SK-N-MC (cell line): ENCODE results near the gene MVK.

Source experiments
- DNase-seq: peaks from one replicate; pipeline ENCODE4 v3.0.0-alpha.2; 2011; ENCODE audit warnings: low read depth, low spot score
- H3K27ac ChIP-seq: fragments of 200-600 bp; sonication (generic); 2 replicates; pipeline ENCODE4 v1.5.1; 2016; ENCODE audit warnings: mixed run types
- H3K36me3 ChIP-seq: fragments of 200-600 bp; sonication (generic); 2 replicates; pipeline ENCODE4 v1.6.1; 2017; ENCODE audit warnings: antibody characterized with exemption, low read length, mixed read lengths; ENCODE audit not compliant: insufficient read depth
- H3K4me3 ChIP-seq: fragments of 200-600 bp; sonication (generic); 2 replicates; pipeline ENCODE4 v1.5.1; 2016
- H3K9ac ChIP-seq: fragments of 200-600 bp; sonication (generic); 2 replicates; pipeline ENCODE4 v1.8.0; 2017; ENCODE audit warnings: mixed run types, mixed read lengths; ENCODE audit not compliant: insufficient read length
- H3K9me3 ChIP-seq: fragments of 200-600 bp; sonication (generic); 2 replicates; pipeline ENCODE4 v1.6.1; 2017; ENCODE audit warnings: low read depth, mild to moderate bottlenecking, antibody characterized with exemption, low read length, moderate library complexity, mixed read lengths
- EZH2 ChIP-seq: fragments of 200-600 bp; sonication (generic); IDR thresholded peaks from one replicate; pipeline ENCODE4 v1.6.1; 2017; ENCODE audit warnings: antibody characterized with exemption
- FOXP2 ChIP-seq: optimal IDR thresholded peaks from 2 replicates; pipeline ENCODE3; 2011; ENCODE audit warnings: mild to moderate bottlenecking, moderate library complexity; ENCODE audit not compliant: insufficient read depth; ENCODE audit errors: extremely low read length, control extremely low read depth
- POLR2AphosphoS5 ChIP-seq: IDR thresholded peaks from 2 replicates; pipeline ENCODE4 v1.6.1; 2012; ENCODE audit warnings: mild to moderate bottlenecking, low read depth, low read length, borderline replicate concordance

The MVK gene

DNA sequence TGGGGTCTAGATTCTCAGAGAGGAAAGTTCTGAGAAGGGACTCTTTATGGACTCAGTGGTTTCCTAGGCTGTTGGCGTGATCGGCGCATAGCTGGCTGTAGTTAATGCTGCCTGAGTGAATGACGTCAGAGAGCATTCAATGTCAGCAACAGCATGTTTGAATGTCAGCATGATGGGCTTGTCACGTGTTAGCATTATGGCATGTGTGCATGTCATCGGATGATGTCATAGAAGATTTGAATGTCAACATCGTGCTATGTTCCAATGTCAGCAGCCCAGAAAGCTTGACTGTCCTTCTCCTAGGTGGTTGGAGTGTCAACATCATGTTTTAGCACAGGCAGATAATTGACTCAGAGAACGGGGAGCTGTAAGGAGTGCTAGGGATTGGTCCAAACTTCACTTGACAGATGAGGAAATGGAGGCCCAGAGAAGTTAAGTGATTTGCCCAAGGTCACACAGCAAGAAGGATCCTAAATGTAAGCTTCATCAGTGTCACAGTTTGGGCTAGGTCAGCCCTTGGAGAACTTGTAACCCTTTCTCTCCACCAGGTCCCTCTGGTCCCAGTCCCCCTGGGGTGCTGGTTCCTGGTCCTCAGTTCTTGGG, 45.5 kb downstream of the MVK start:
- Histone ChIP-seq H3K27ac (no peak overlapping the region), H3K36me3 (no peaks in the 10 kb centered on the region), H3K4me3 (no peak overlapping the region), H3K9ac (no peak overlapping the region), H3K9me3 (no peaks in the 10 kb centered on the region)
- DNase-seq, result no peak
- TF ChIP-seq FOXP2 (no peak), EZH2 (no peak), POLR2AphosphoS5 (no peak)

- Histone ChIP-seq H3K36me3 (no peaks in the 10 kb centered on the region), H3K9ac (no peak overlapping the region), H3K4me3 (peak overlapping the region; percentile 63), H3K27ac (peak overlapping the region; percentile 30; the same call in 1 of the 2 replicates), H3K9me3 (no peaks in the 10 kb centered on the region)
- no peak for TF ChIP-seq FOXP2
- no peak for TF ChIP-seq POLR2AphosphoS5
- no peak for TF ChIP-seq EZH2
- DNase-seq, result peak; percentile 16
These were observed 47.7 kb downstream of the MVK start for GRCh38 chr12:109621211-109621694.

GRCh38 chr12:109621901-109622364, 48.3 kb downstream of the MVK start:
- Histone ChIP-seq H3K9me3 (no peaks in the 10 kb centered on the region), H3K36me3 (no peaks in the 10 kb centered on the region), H3K27ac (no peak overlapping the region), H3K4me3 (peak overlapping the region; percentile 63), H3K9ac (no peak overlapping the region)
- no peak for DNase-seq
- no peak for TF ChIP-seq EZH2
- TF ChIP-seq POLR2AphosphoS5, result no peak
- TF ChIP-seq FOXP2, result peak; percentile 39

- H3K9me3 ChIP-seq, result no peaks in the 10 kb centered on the region
- no peak for TF ChIP-seq FOXP2
- TF ChIP-seq EZH2, result no peak
- no peak for TF ChIP-seq POLR2AphosphoS5
- no peak overlapping the region for H3K4me3 ChIP-seq
- H3K27ac ChIP-seq, result no peak overlapping the region
- no peaks in the 10 kb centered on the region for H3K36me3 ChIP-seq
- DNase-seq, result no peak
- H3K9ac ChIP-seq, result no peak overlapping the region
These were observed 50.9 kb downstream of the MVK start for GRCh38 chr12:109624467-109624866.

GRCh38 chr12:109625131-109625559, 51.6 kb downstream of the MVK start:
- Histone ChIP-seq H3K36me3 (no peaks in the 10 kb centered on the region), H3K9ac (no peak overlapping the region), H3K9me3 (no peaks in the 10 kb centered on the region), H3K27ac (no peak overlapping the region), H3K4me3 (no peak overlapping the region)
- TF ChIP-seq FOXP2, result no peak
- no peak for TF ChIP-seq POLR2AphosphoS5
- TF ChIP-seq EZH2, result no peak
- no peak for DNase-seq

- no peak for TF ChIP-seq FOXP2
- TF ChIP-seq EZH2, result no peak
- no peak for TF ChIP-seq POLR2AphosphoS5
- Histone ChIP-seq H3K9ac (no peak overlapping the region), H3K27ac (no peak overlapping the region), H3K4me3 (no peak overlapping the region), H3K36me3 (no peaks in the 10 kb centered on the region), H3K9me3 (no peaks in the 10 kb centered on the region)
- DNase-seq, result no peak
These were observed 52.3 kb downstream of the MVK start for GRCh38 chr12:109625749-109626377.

DNA sequence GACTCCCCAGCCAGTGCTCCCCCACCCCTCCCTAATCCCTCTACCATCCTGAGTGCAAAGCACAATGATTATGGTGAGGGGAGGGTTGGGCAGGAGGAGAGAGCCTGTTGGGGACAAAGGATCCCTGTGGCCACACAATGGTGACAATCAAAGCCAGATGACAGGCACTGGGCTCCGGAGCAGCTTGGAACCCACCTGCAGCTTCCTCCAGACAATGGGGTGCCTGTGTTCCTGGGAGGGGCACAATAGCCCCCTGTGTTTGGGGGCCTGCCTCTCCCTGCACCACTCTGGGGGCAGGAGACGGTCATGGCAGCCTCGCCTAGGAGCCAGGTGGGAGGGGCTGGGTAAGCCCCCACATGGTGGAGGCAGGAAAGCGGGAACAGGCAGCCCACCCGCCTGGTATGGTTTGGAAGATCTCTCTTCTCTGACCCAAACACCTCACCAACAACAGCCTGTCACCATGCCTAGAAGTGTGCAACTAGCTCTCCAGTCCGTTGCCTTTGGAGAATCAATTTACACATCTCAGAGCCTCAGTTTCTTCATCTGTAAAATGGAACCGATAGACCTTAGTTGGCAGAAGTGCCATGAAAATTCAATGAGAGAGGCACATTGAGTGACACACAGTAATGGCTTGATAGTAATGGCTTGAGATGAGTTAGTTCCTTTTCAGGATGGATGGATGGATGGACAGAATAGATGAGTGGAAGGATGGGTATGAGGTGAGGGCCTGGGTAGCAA, 53.0 kb downstream of the MVK start:
- no peaks in the 10 kb centered on the region for H3K36me3 ChIP-seq
- no peaks in the 10 kb centered on the region for H3K9me3 ChIP-seq
- no peak overlapping the region for H3K27ac ChIP-seq
- H3K4me3 ChIP-seq, result no peak overlapping the region
- DNase-seq, result no peak
- TF ChIP-seq EZH2, result no peak
- no peak for TF ChIP-seq FOXP2
- no peak for TF ChIP-seq POLR2AphosphoS5
- H3K9ac ChIP-seq, result no peak overlapping the region

DNA sequence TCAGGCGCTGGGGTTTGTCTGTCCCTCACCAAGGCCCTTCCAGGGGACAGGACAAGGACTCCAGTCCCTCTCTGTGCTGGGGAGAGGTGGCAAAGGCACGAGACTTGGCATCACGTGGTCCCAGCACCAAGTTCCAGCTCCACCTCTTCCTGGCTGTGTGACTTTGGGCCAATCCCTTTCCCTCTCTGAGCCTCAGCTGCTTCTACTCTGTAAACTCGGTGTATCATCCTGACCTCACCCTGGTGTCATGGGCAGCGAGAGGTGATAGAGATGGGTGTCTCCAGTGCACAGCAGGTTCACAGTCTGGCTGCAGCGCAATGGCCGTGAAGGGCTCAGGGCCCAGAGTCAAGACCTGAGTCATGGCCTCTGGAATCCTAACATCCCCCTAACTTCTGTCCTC, 54.0 kb downstream of the MVK start:
- Histone ChIP-seq H3K9ac (no peak overlapping the region), H3K4me3 (no peak overlapping the region), H3K36me3 (no peaks in the 10 kb centered on the region), H3K27ac (no peak overlapping the region), H3K9me3 (no peaks in the 10 kb centered on the region)
- DNase-seq, result no peak
- no peak for TF ChIP-seq FOXP2
- TF ChIP-seq EZH2, result no peak
- TF ChIP-seq POLR2AphosphoS5, result no peak
